ENCODE measurements around the gene CACNA1I. TPM values are rescaled to one million over a fixed set of nuclear protein-coding genes. Genes with fewer than 3 reads are reported as not detected.

Gene CACNA1I
- total RNA-seq, 2 experiments from 2014 or later: 29.2 to 30.1 TPM

DNA sequence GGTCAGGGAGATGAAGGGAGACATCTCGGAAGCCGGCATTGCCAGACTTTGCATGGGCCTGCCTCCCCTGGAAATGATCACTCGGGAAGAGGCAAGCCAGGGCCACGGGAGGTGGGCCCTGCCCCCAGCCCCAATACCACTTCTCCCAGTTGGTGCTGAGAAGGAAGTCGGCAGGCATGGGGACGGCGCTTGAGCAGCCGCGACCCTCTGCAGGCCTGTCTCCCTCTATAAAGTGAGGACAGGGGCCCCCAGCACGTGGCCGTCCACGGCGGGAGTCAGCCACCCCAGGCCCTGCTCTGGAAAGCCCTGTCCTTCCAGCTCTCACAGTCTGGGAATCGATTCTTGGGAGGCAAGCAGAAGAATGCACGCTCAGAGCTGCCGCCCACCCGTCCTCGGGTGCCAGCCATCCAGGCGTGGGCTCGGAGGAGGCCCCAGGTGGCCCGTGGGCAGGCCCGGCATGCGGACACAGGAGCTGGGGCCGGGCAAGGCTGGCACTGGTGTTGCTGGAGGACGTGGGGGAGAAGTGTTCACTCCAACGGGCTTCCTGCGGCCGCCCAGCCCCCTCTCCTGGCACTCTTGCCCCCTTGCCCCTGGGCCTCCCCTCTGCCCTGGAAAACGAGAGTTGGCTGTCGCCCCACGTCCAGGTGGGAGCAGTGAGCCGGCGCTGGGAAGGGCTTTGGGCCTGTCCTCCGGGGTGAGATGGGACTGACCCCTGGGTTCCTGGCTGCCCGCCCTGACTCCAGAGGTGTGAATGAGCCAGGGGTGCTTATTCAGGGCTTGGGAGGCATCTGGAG lies 77.5 kb downstream of the CACNA1I start:
- POLR2A ChIA-PET: no interaction called here
- Mint-ChIP-seq H3K4me1 (ENCODE audit: low read depth) (no peaks in the 10 kb centered on the region), H3K9me3 (no peaks in the 10 kb centered on the region), H3K27ac (no peak overlapping the region), H3K27me3 (no peaks in the 10 kb centered on the region), H3K4me3 (no peak overlapping the region), H3K36me3 (ENCODE audit: low read depth) (no peaks in the 10 kb centered on the region)
- Histone ChIP-seq H3K9me3 (ENCODE audit: control insufficient read depth in 1 of 2, insufficient read depth in 1 of 2, low read length in 2 of 2) (no peaks in the 10 kb centered on the region), H3K27me3 (ENCODE audit: control insufficient read depth in 1 of 2, insufficient read depth in 2 of 2, low read length in 2 of 2) (peaks cover 0 to 2% of the 10 kb centered on the region in 2 experiments), H3K4me3 (ENCODE audit: low read length) (no peak overlapping the region), H3K4me1 (ENCODE audit: insufficient read depth, low read length) (no peaks in the 10 kb centered on the region), H3K27ac (ENCODE audit: low read depth in 1 of 2, low read length in 2 of 2) (no peak overlapping the region), H3K36me3 (ENCODE audit: insufficient read depth, low read length) (no peaks in the 10 kb centered on the region)
- DNase-seq (no peak), ATAC-seq (ENCODE audit: poor library complexity) (no peak)
- no peak for TF ChIP-seq CTCF (IDR thresholded peaks at IDR 0.05)
- intact Hi-C loops (cut with DNase I, micrococcal nuclease): no loop called here
- CTCF ChIA-PET: no interaction called here

DNA sequence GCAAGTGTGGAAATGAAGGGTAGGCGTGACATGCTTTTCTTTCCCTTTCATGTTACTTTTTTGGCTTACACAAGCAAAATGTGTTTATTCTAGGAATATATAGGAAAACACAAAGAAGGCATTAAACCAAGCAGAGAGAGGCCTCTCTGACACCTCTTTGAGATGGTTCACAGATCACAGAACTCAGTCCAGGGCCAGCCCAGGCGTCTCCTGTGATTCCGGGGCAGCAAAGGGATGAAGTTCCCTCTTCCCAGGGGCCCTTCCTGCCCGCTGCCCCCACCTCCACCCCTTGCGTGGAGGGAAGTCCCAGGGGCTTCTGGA lies 78.0 kb downstream of the CACNA1I start:
- Mint-ChIP-seq H3K4me1 (ENCODE audit: low read depth) (no peaks in the 10 kb centered on the region), H3K27me3 (no peaks in the 10 kb centered on the region), H3K4me3 (no peak overlapping the region), H3K36me3 (ENCODE audit: low read depth) (no peaks in the 10 kb centered on the region), H3K9me3 (no peaks in the 10 kb centered on the region), H3K27ac (no peak overlapping the region)
- Histone ChIP-seq H3K4me3 (ENCODE audit: low read length) (no peak overlapping the region), H3K27ac (ENCODE audit: low read depth in 1 of 2, low read length in 2 of 2) (no peak overlapping the region), H3K27me3 (ENCODE audit: control insufficient read depth in 1 of 2, insufficient read depth in 2 of 2, low read length in 2 of 2) (peaks cover 0 to 2% of the 10 kb centered on the region in 2 experiments), H3K9me3 (ENCODE audit: control insufficient read depth in 1 of 2, insufficient read depth in 1 of 2, low read length in 2 of 2) (no peaks in the 10 kb centered on the region), H3K36me3 (ENCODE audit: insufficient read depth, low read length) (no peaks in the 10 kb centered on the region), H3K4me1 (ENCODE audit: insufficient read depth, low read length) (no peaks in the 10 kb centered on the region)
- DNase-seq (no peak), ATAC-seq (ENCODE audit: poor library complexity) (no peak)
- ChIA-PET POLR2A (no interaction called here), CTCF (no interaction called here)
- intact Hi-C loops (cut with DNase I, micrococcal nuclease): no loop called here
- TF ChIP-seq CTCF (IDR thresholded peaks at IDR 0.05): no peak

DNA sequence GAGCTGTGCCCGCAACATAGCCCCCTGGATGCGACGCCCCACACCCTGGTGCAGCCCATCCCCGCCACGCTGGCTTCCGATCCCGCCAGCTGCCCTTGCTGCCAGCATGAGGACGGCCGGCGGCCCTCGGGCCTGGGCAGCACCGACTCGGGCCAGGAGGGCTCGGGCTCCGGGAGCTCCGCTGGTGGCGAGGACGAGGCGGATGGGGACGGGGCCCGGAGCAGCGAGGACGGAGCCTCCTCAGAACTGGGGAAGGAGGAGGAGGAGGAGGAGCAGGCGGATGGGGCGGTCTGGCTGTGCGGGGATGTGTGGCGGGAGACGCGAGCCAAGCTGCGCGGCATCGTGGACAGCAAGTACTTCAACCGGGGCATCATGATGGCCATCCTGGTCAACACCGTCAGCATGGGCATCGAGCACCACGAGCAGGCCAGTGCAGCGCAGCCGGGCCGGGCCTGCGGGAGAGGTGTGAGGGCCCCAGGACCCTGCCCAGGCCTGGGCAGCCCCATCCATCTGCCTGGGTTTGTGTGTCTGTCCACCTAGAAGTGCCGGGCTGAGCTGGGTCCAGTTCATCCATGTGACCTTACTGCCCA lies 79.0 kb downstream of the CACNA1I start:
- H3K36me3 Mint-ChIP-seq (ENCODE audit: low read depth): no peaks in the 10 kb centered on the region
- DNase-seq (no peak), ATAC-seq (ENCODE audit: poor library complexity) (no peak)
- no peak overlapping the region for H3K27ac ChIP-seq (ENCODE audit: low read depth in 1 of 2, low read length in 2 of 2)
- H3K4me1 ChIP-seq (ENCODE audit: insufficient read depth, low read length): no peaks in the 10 kb centered on the region
- POLR2A ChIA-PET: no interaction called here
- H3K27ac Mint-ChIP-seq: no peak overlapping the region
- no peak overlapping the region for H3K4me3 ChIP-seq (ENCODE audit: low read length)
- H3K27me3 ChIP-seq (ENCODE audit: control insufficient read depth in 1 of 2, insufficient read depth in 2 of 2, low read length in 2 of 2): no peaks in the 10 kb centered on the region
- H3K9me3 ChIP-seq (ENCODE audit: control insufficient read depth in 1 of 2, insufficient read depth in 1 of 2, low read length in 2 of 2): no peaks in the 10 kb centered on the region
- no peaks in the 10 kb centered on the region for H3K9me3 Mint-ChIP-seq
- no peaks in the 10 kb centered on the region for H3K27me3 Mint-ChIP-seq
- peaks cover 1% of the 10 kb centered on the region for H3K4me1 Mint-ChIP-seq (ENCODE audit: low read depth)
- intact Hi-C loops (cut with DNase I, micrococcal nuclease): no loop called here
- CTCF ChIA-PET: no interaction called here
- H3K4me3 Mint-ChIP-seq: no peak overlapping the region
- no peak for TF ChIP-seq CTCF (IDR thresholded peaks at IDR 0.05)
- no peaks in the 10 kb centered on the region for H3K36me3 ChIP-seq (ENCODE audit: insufficient read depth, low read length)
